BJ (cell line): Measurements from ENCODE around the gene C11orf98. TPM values are rescaled to one million over a fixed set of nuclear protein-coding genes. Genes with fewer than 3 reads are reported as not detected.

Experiments
- CTCF ChIA-PET: fragments of 350-600 bp; formaldehyde crosslinking; extraction: SDS; loops from one replicate; lab custom pipeline; 2021; ENCODE audit warnings: antibody characterized with exemption, inconsistent platforms; lab: Yijun Ruan, JAX
- POLR2A ChIA-PET: fragments of 300-600 bp; sonication (Branson Sonifier 250); formaldehyde crosslinking; extraction: SDS; loops from one replicate; lab custom pipeline; 2021; ENCODE audit warnings: antibody characterized with exemption; lab: Charles Lee
- DNase-seq: peaks from one replicate; pipeline ENCODE4 v3.0.0-alpha.2; 2011; ENCODE audit warnings: low read depth
- H3K27me3 ChIP-seq: 2 replicates; pipeline ENCODE4 v1.6.0; 2011; ENCODE audit warnings: low read length; ENCODE audit not compliant: control insufficient read depth, insufficient read depth
- H3K36me3 ChIP-seq: 2 replicates; pipeline ENCODE4 v1.5.1; 2011; ENCODE audit warnings: low read length; ENCODE audit not compliant: control insufficient read depth, insufficient read depth
- H3K4me3 ChIP-seq: 2 replicates; pipeline ENCODE4 v1.5.1; 2011; ENCODE audit warnings: low read depth, mild to moderate bottlenecking, control low read depth, low read length
- CTCF ChIP-seq: IDR thresholded peaks from 2 replicates; pipeline ENCODE4 v1.5.1; 2011; ENCODE audit warnings: low read depth, mild to moderate bottlenecking, control low read depth, inconsistent platforms, low read length, moderate library complexity; ENCODE audit not compliant: insufficient read depth
- polyA plus RNA-seq: library from polyadenylated mRNA; depleted of rRNA; stranded (reverse); fragments of >200 nt; gene quantifications from 2 replicates; pipeline ENCODE4 v1.2.3, GENCODE V29; 2011

Gene C11orf98
- polyA plus RNA-seq, 1 experiment: 45.2 TPM

- 0 out of 2 replicates have a peak, but pooled peaks have one; percentile 7 for TF ChIP-seq CTCF
Observed at GRCh38 chr11:62709247-62710000, 44.4 kb upstream of the C11orf98 start.

GRCh38 chr11:62708793-62709192, 43.8 kb upstream of the C11orf98 start:
- ChIA-PET POLR2A (interaction anchor here (1.0 to 1.5 kb wide), 3 partner anchors 17 to 44 kb away, joined by 3 to 7 read pairs (median 3); partner anchors contain the start of genes C11orf98 and HNRNPUL2), CTCF (interaction anchor here (1.0 to 2.2 kb wide), 5 partner anchors 14 to 148 kb away, joined by 3 to 11 read pairs (median 5); partner anchors contain the start of gene UQCC3)
- Histone ChIP-seq H3K27me3 (no peaks in the 10 kb centered on the region), H3K36me3 (peaks cover 10% of the 10 kb centered on the region), H3K4me3 (peak overlapping the region; percentile 46)
- TF ChIP-seq CTCF: no peak
- DNase-seq: no peak

More at GRCh38 chr11:62709247-62710000, 44.4 kb upstream of the C11orf98 start:
- ChIA-PET CTCF (interaction anchor here (1.0 to 2.2 kb wide), 4 partner anchors 15 to 149 kb away, joined by 3 to 11 read pairs (median 5); no protein-coding TSS in a partner anchor), POLR2A (interaction anchor here (1.0 to 1.5 kb wide), 3 partner anchors 17 to 45 kb away, joined by 3 to 7 read pairs (median 3); partner anchors contain the start of genes C11orf98 and HNRNPUL2)
- H3K4me3 ChIP-seq: peak overlapping the region; percentile 46
- DNase-seq: peak; percentile 84
- H3K36me3 ChIP-seq: peaks cover 12% of the 10 kb centered on the region
- no peaks in the 10 kb centered on the region for H3K27me3 ChIP-seq

- ChIA-PET POLR2A (interaction anchor here (0.5 to 1.0 kb wide), 2 partner anchors 44 to 153 kb away, joined by 3 read pairs; partner anchors contain the start of gene C11orf98), CTCF (interaction anchor here (1.0 to 2.2 kb wide), 5 partner anchors 14 to 148 kb away, joined by 3 to 11 read pairs (median 5); partner anchors contain the start of gene UQCC3)
- H3K4me3 ChIP-seq: no peak overlapping the region; the same call in 1 of the 2 replicates
- H3K27me3 ChIP-seq: no peaks in the 10 kb centered on the region
- peaks cover 6% of the 10 kb centered on the region for H3K36me3 ChIP-seq
- no peak for DNase-seq
- no peak for TF ChIP-seq CTCF
Observed at GRCh38 chr11:62708392-62708791, 43.4 kb upstream of the C11orf98 start.

- POLR2A ChIA-PET: interaction anchor here (0.6 kb wide), 1 partner anchor 34 kb away, joined by 3 read pairs; no protein-coding TSS in a partner anchor
- H3K4me3 ChIP-seq: peak within 1 kb of the TSS; percentile 20
- H3K36me3 ChIP-seq: peaks cover 5% of the 10 kb centered on the region
- no peak for TF ChIP-seq CTCF
- DNase-seq: no peak
- CTCF ChIA-PET: interaction anchor here (1.0 to 2.2 kb wide), 8 partner anchors 13 to 79 kb away, joined by 3 to 15 read pairs (median 4); partner anchors contain the start of genes TTC9C, UBXN1 and UQCC3
- no peaks in the 10 kb centered on the region for H3K27me3 ChIP-seq
Observed at GRCh38 chr11:62707277-62707861, 42.4 kb upstream of the C11orf98 start, which contains the start of the genes BSCL2 and GNG3. Gene BSCL2, minus strand, starts transcription at chr11:62707424. Its CDS starts 229 bp downstream, at chr11:62707195. Gene GNG3, plus strand, starts transcription at chr11:62707676. Its CDS starts 620 bp downstream, at chr11:62708296.
